B cell (primary cell): ENCODE results near the gene SHQ1. TPM values are rescaled to one million over a fixed set of nuclear protein-coding genes. Genes with fewer than 3 reads are reported as not detected.

Experiments
- ATAC-seq: fragments of 200-7000 bp; cut with Tn5 transposase; one replicate; pipeline ENCODE4 v1.10.0; 2021; ENCODE audit warnings: low read depth, mild to moderate bottlenecking, moderate number of reproducible peaks, moderate library complexity
- CTCF ChIA-PET: fragments of 350-600 bp; sonication (Branson Sonifier 250); formaldehyde crosslinking; loops from one replicate; lab custom pipeline; 2021; ENCODE audit warnings: antibody characterized with exemption, inconsistent platforms; lab: Charles Lee
- POLR2A ChIA-PET: fragments of 350-600 bp; sonication (Branson Sonifier 250); formaldehyde crosslinking; loops from one replicate; lab custom pipeline; 2021; ENCODE audit warnings: antibody characterized with exemption; lab: Charles Lee
- DNase-seq: peaks from one replicate; pipeline ENCODE4 v3.0.0; 2013
- H2AFZ ChIP-seq: 2 replicates; pipeline ENCODE4 v1.6.1; 2012; ENCODE audit warnings: mild to moderate bottlenecking, low read depth, low read length; ENCODE audit not compliant: insufficient read depth, poor library complexity, severe bottlenecking
- H3K27ac ChIP-seq, 2 donors: 1 replicate in 1 of 2; 2 replicates in 1 of 2; pipeline ENCODE4 v1.5.1; 2012 to 2013; ENCODE audit warnings: low read length in 2 of 2, mild to moderate bottlenecking in 2 of 2, moderate library complexity in 1 of 2
- H3K27me3 ChIP-seq, 4 experiments: fragments of 200-600 bp in 1 of 4; sonication (generic) in 1 of 4; replicated peaks in 1 of 4; 1 replicate in 2 of 4; 2 replicates in 2 of 4; pipeline versions ENCODE4 v1.6.1 to v1.7.0; 2013 to 2016; ENCODE audit warnings: low read length in 3 of 4, mild to moderate bottlenecking in 2 of 4, mixed read lengths in 1 of 4, moderate library complexity in 1 of 4; ENCODE audit not compliant: insufficient read depth in 4 of 4, control insufficient read depth in 3 of 4; ENCODE audit errors: control extremely low read depth in 1 of 4
- H3K36me3 ChIP-seq, 2 experiments: replicated peaks in 1 of 2; 1 replicate in 1 of 2; 2 replicates in 1 of 2; pipeline versions ENCODE4 v1.6.1 to v1.7.1; 2013; ENCODE audit warnings: low read length in 1 of 2; ENCODE audit not compliant: insufficient read depth in 2 of 2, control insufficient read depth in 1 of 2; ENCODE audit errors: control extremely low read depth in 1 of 2, extremely low read depth in 1 of 2
- H3K4me1 ChIP-seq, 2 donors: fragments of 200-600 bp in 1 of 2; sonication (generic) in 1 of 2; 1 replicate in 1 of 2; 2 replicates in 1 of 2; pipeline versions ENCODE4 v1.5.1 to v1.6.1; 2013 to 2017; ENCODE audit warnings: low read length in 2 of 2; ENCODE audit not compliant: control insufficient read depth in 2 of 2, insufficient read depth in 2 of 2
- H3K4me2 ChIP-seq: replicated peaks from 2 replicates; pipeline ENCODE3; 2012; ENCODE audit warnings: mild to moderate bottlenecking, low read depth, low read length; ENCODE audit not compliant: poor library complexity, severe bottlenecking
- H3K4me3 ChIP-seq, 5 experiments: fragments of 200-600 bp in 1 of 5; sonication (generic) in 1 of 5; 1 replicate in 3 of 5; 2 replicates in 2 of 5; pipeline versions ENCODE4 v1.5.1 to v1.7.0; 2011 to 2016; ENCODE audit warnings: low read length in 4 of 5, mild to moderate bottlenecking in 4 of 5, low read depth in 2 of 5, control low read depth in 1 of 5, moderate library complexity in 1 of 5; ENCODE audit not compliant: insufficient read depth in 1 of 5; ENCODE audit errors: control extremely low read depth in 1 of 5, extremely low read depth in 1 of 5
- H3K79me2 ChIP-seq: fragments of 200-600 bp; sonication (generic); one replicate; pipeline ENCODE4 v1.6.0; 2016; ENCODE audit warnings: low read length; ENCODE audit not compliant: control insufficient read depth, insufficient read depth
- H3K9ac ChIP-seq: fragments of 200-600 bp; sonication (generic); 2 replicates; pipeline ENCODE4 v1.6.1; 2017; ENCODE audit warnings: mild to moderate bottlenecking, low read length, moderate library complexity
- H3K9me3 ChIP-seq, 3 donors: one replicate each; pipeline versions ENCODE4 v1.6.1 to v1.7.1; 2013; ENCODE audit warnings: low read length in 2 of 3; ENCODE audit not compliant: control insufficient read depth in 2 of 3, insufficient read depth in 1 of 3; ENCODE audit errors: control extremely low read depth in 1 of 3
- H4K20me1 ChIP-seq: 2 replicates; pipeline ENCODE4 v1.6.0; 2012; ENCODE audit warnings: mild to moderate bottlenecking, low read length; ENCODE audit not compliant: insufficient read depth, control insufficient read depth, poor library complexity, severe bottlenecking
- H3K27ac Mint-ChIP-seq: one replicate; pipeline ENCODE4 v1.8.0; 2021; ENCODE audit warnings: mixed read lengths
- H3K27me3 Mint-ChIP-seq: one replicate; pipeline ENCODE4 v1.8.0; 2021; ENCODE audit warnings: mixed read lengths
- H3K4me1 Mint-ChIP-seq: one replicate; pipeline ENCODE4 v1.8.0; 2021; ENCODE audit warnings: mixed read lengths
- H3K4me3 Mint-ChIP-seq: one replicate; pipeline ENCODE4 v1.8.0; 2021; ENCODE audit warnings: mixed read lengths
- H3K9me3 Mint-ChIP-seq: one replicate; pipeline ENCODE4 v1.8.0; 2022; ENCODE audit warnings: mixed read lengths; ENCODE audit not compliant: insufficient read depth
- CTCF ChIP-seq: fragments of 200-600 bp; IDR thresholded peaks from one replicate; pipeline ENCODE4 v1.8.0; 2022; ENCODE audit warnings: antibody characterized with exemption, mild to moderate bottlenecking
- EZH2 ChIP-seq: IDR thresholded peaks from 2 replicates; pipeline ENCODE4 v1.6.1; 2012; ENCODE audit warnings: borderline replicate concordance, low read depth, mild to moderate bottlenecking, moderate library complexity, low read length; ENCODE audit not compliant: insufficient read depth, poor library complexity, severe bottlenecking
- WGBS: methylation state at CpG from one replicate; pipeline ENCODE4 v1.1.5; 2013; ENCODE audit warnings: missing lambda C conversion rate; ENCODE audit not compliant: insufficient coverage; 5-methylcytosine and 5-hydroxymethylcytosine counted together
- intact Hi-C: fragments of 100-400 bp; cut with micrococcal nuclease; formaldehyde crosslinking; loops from one replicate; pipeline ENCODE4 v1.10.0; 2022
- polyA plus RNA-seq: library from polyadenylated mRNA; depleted of rRNA; stranded (reverse); fragments of >200 nt; gene quantifications from 2 replicates; pipeline ENCODE4 v1.2.3, GENCODE V29; 2012
- total RNA-seq, 2 donors: library from RNA; stranded (reverse); fragments of 120-200 nt in 1 of 2; gene quantifications; 1 replicate in 1 of 2; 2 replicates in 1 of 2; pipeline versions ENCODE4 v1.2.3 to v1.2.4, GENCODE V29; 2013 to 2022

The SHQ1 gene
- total and polyA plus RNA-seq, 2 donors (not counting 1 experiment from before 2014, with no cell fraction given) = 3.6 to 32.0 TPM

- WGBS = no CpG with 5 or more reads among the region's 1 CpG
- no peak overlapping the region for H3K27ac Mint-ChIP-seq
These were observed 36.7 kb downstream of the SHQ1 start for GRCh38 chr3:72811571-72811970.

More at GRCh38 chr3:72811571-72811970, 36.7 kb downstream of the SHQ1 start:
- no peak for ATAC-seq
- POLR2A ChIA-PET = no interaction called here
- H3K4me3 ChIP-seq = no peak overlapping the region
- no peaks in the 10 kb centered on the region for H4K20me1 ChIP-seq
- no peaks in the 10 kb centered on the region for H3K79me2 ChIP-seq
- H2AFZ ChIP-seq = no peak overlapping the region
- intact Hi-C loops = no loop called here
- no peak overlapping the region for H3K4me2 ChIP-seq
- H3K9me3 ChIP-seq = no peaks in the 10 kb centered on the region
- H3K27me3 ChIP-seq = no peaks in the 10 kb centered on the region
- peaks cover 0 to 2% of the 10 kb centered on the region in 2 donors for H3K4me1 ChIP-seq
- no peak overlapping the region for H3K27ac ChIP-seq
- no peak overlapping the region for H3K9ac ChIP-seq
- CTCF ChIA-PET = interaction anchor here (3.2 kb wide), 2 partner anchors 11 to 146 kb away, joined by 11 to 16 read pairs; no protein-coding TSS in a partner anchor
- Mint-ChIP-seq H3K9me3 (no peaks in the 10 kb centered on the region), H3K4me3 (no peak overlapping the region), H3K4me1 (peaks cover 11% of the 10 kb centered on the region), H3K27me3 (no peaks in the 10 kb centered on the region)
- peaks cover 0 to 2% of the 10 kb centered on the region in 2 experiments for H3K36me3 ChIP-seq
- no peak for DNase-seq
- TF ChIP-seq EZH2 (no peak), CTCF (no peak)
